RCC 7860 (cell line): ENCODE measurements around the gene ZC3H15.
"Not testable (repeated sequence)": the region's sequence is repeated elsewhere in the genome, so short reads cannot be mapped to it uniquely, and the experiment has no call there.

ENCODE experiments used
- DNase-seq: peaks from one replicate; pipeline ENCODE4 v3.0.0-alpha.2; 2015; ENCODE audit warnings: low spot score
- FAIRE-seq: peaks from 2 replicates; lab custom pipeline; 2012; peaks lifted over from hg19 to GRCh38; lab: Jason Lieb, UNC

Gene ZC3H15

GRCh38 chr2:186485871-186486650 lies at the start of gene ZC3H15:
ZC3H15 (plus strand) TSS chr2:186486260; CDS start chr2:186486383, 123 bp downstream.
- peak; percentile 94 for DNase-seq
- peak; percentile 82 for FAIRE-seq

GRCh38 chr2:186437719-186438118 lies 48.3 kb upstream of the ZC3H15 start:
- no peak for FAIRE-seq
- no peak for DNase-seq

- FAIRE-seq, DNase-seq: not testable (repeated sequence)
These were observed 46.4 kb upstream of the ZC3H15 start for GRCh38 chr2:186439673-186440095.

GRCh38 chr2:186440506-186440905 lies 45.6 kb upstream of the ZC3H15 start:
- FAIRE-seq (no peak), DNase-seq (no peak)

GRCh38 chr2:186442885-186443284 lies 43.2 kb upstream of the ZC3H15 start:
- no peak for FAIRE-seq
- no peak for DNase-seq

GRCh38 chr2:186443851-186444250 lies 42.2 kb upstream of the ZC3H15 start:
- DNase-seq (no peak), FAIRE-seq (no peak)

- DNase-seq (no peak), FAIRE-seq (no peak)
These were observed 40.6 kb upstream of the ZC3H15 start for GRCh38 chr2:186445506-186445905.

GRCh38 chr2:186455613-186456012 lies 30.4 kb upstream of the ZC3H15 start:
- DNase-seq (no peak), FAIRE-seq (no peak)

- FAIRE-seq (no peak), DNase-seq (no peak)
These were observed 29.1 kb upstream of the ZC3H15 start for GRCh38 chr2:186456941-186457340.

- DNase-seq (no peak), FAIRE-seq (no peak)
These were observed 28.2 kb upstream of the ZC3H15 start for GRCh38 chr2:186457908-186458307.

GRCh38 chr2:186459009-186459408 lies 27.1 kb upstream of the ZC3H15 start:
- peak; percentile 38 for FAIRE-seq
- no peak for DNase-seq

- DNase-seq, result peak; percentile 15
- peak; percentile 54 for FAIRE-seq
These were observed 25.6 kb upstream of the ZC3H15 start for GRCh38 chr2:186460465-186460864.

- DNase-seq, result no peak
- FAIRE-seq, result no peak
These were observed 19.3 kb upstream of the ZC3H15 start for GRCh38 chr2:186466743-186467142.

- FAIRE-seq (no peak), DNase-seq (no peak)
These were observed 18.6 kb upstream of the ZC3H15 start for GRCh38 chr2:186467421-186467820.

GRCh38 chr2:186472722-186473493 lies 13.2 kb upstream of the ZC3H15 start:
- not testable (repeated sequence) for DNase-seq, FAIRE-seq

- DNase-seq, result not testable (repeated sequence)
These were observed 11.8 kb upstream of the ZC3H15 start for GRCh38 chr2:186474239-186474638.

GRCh38 chr2:186477790-186478189 lies 8.3 kb upstream of the ZC3H15 start:
- DNase-seq, result no peak
- no peak for FAIRE-seq

More at GRCh38 chr2:186474239-186474638, 11.8 kb upstream of the ZC3H15 start:
- not testable (repeated sequence) for FAIRE-seq

GRCh38 chr2:186480991-186481390 lies 5.1 kb upstream of the ZC3H15 start:
- DNase-seq, result no peak
- FAIRE-seq, result no peak

GRCh38 chr2:186484062-186484735 lies 1.9 kb upstream of the ZC3H15 start:
- DNase-seq (no peak), FAIRE-seq (no peak)

- FAIRE-seq, result no peak
These were observed 537 bp upstream of the ZC3H15 start for GRCh38 chr2:186485576-186485870.

More at GRCh38 chr2:186485576-186485870, 537 bp upstream of the ZC3H15 start:
- DNase-seq, result no peak
